MM.1S (cell line): ENCODE data around the gene MAGEA6.
"Not testable (repeated sequence)": the region's sequence is repeated elsewhere in the genome, so short reads cannot be mapped to it uniquely, and the experiment has no call there.

Experiments used
- DNase-seq: peaks from one replicate; pipeline ENCODE4 v3.0.0-alpha.2; 2015
- H2AFZ ChIP-seq: fragments of 300-600 bp; sonication (generic); 2 replicates; pipeline ENCODE4 v1.6.0; 2016; ENCODE audit warnings: antibody characterized with exemption, low read length
- H3F3A ChIP-seq: fragments of 300-600 bp; sonication (generic); 2 replicates; pipeline ENCODE4 v1.6.1; 2016; ENCODE audit warnings: mild to moderate bottlenecking, antibody characterized with exemption, low read length, moderate library complexity, mixed read lengths; ENCODE audit not compliant: insufficient read depth
- H3K27ac ChIP-seq: fragments of 300-600 bp; sonication (generic); 2 replicates; pipeline ENCODE4 v1.5.1; 2016; ENCODE audit warnings: mild to moderate bottlenecking, low read length
- H3K27me3 ChIP-seq: fragments of 300-600 bp; sonication (generic); replicated peaks from 2 replicates; pipeline ENCODE4 v1.6.0; 2016; ENCODE audit warnings: low read length; ENCODE audit not compliant: insufficient read depth
- H3K36me3 ChIP-seq: fragments of 300-600 bp; sonication (generic); replicated peaks from 2 replicates; pipeline ENCODE4 v1.6.1; 2016; ENCODE audit warnings: mild to moderate bottlenecking, low read length, mixed read lengths; ENCODE audit not compliant: insufficient read depth
- H3K4me1 ChIP-seq: fragments of 300-600 bp; sonication (generic); 2 replicates; pipeline ENCODE4 v1.6.1; 2016; ENCODE audit warnings: low read length, mixed read lengths
- H3K4me2 ChIP-seq: fragments of 300-600 bp; sonication (generic); 2 replicates; pipeline ENCODE4 v1.6.0; 2016; ENCODE audit warnings: low read depth, low read length
- H3K4me3 ChIP-seq: fragments of 300-600 bp; sonication (generic); 2 replicates; pipeline ENCODE4 v1.5.1; 2016; ENCODE audit warnings: low read length, mixed read lengths
- H3K79me2 ChIP-seq: fragments of 300-600 bp; sonication (generic); 2 replicates; pipeline ENCODE4 v1.6.1; 2016; ENCODE audit warnings: mixed run types, low read length, mixed read lengths
- H3K9ac ChIP-seq: fragments of 300-600 bp; sonication (generic); 2 replicates; pipeline ENCODE4 v1.6.1; 2016; ENCODE audit warnings: low read length, mixed read lengths
- H3K9me2 ChIP-seq: fragments of 300-600 bp; sonication (generic); replicated peaks from 2 replicates; pipeline ENCODE4 v1.6.1; 2016; ENCODE audit warnings: mild to moderate bottlenecking, low read length, mixed read lengths; ENCODE audit not compliant: insufficient read depth
- H3K9me3 ChIP-seq: fragments of 300-600 bp; sonication (generic); replicated peaks from 2 replicates; pipeline ENCODE4 v1.6.1; 2016; ENCODE audit warnings: mild to moderate bottlenecking, low read length, mixed read lengths; ENCODE audit not compliant: insufficient read depth
- H4K20me1 ChIP-seq: fragments of 300-600 bp; sonication (generic); 2 replicates; pipeline ENCODE4 v1.6.1; 2016; ENCODE audit warnings: mild to moderate bottlenecking, low read length, moderate library complexity, mixed read lengths; ENCODE audit not compliant: insufficient read depth
- EZH2 ChIP-seq: fragments of 300-600 bp; sonication (generic); optimal IDR thresholded peaks from 2 replicates; pipeline ENCODE3; 2017; ENCODE audit warnings: low read depth, mild to moderate bottlenecking, antibody characterized with exemption, low read length, mixed read lengths
- EZH2phosphoT487 ChIP-seq: fragments of 300-600 bp; sonication (generic); IDR thresholded peaks from 2 replicates; pipeline ENCODE4 v1.6.1; 2018; ENCODE audit warnings: antibody characterized with exemption, low read length
- TF ChIP-seq, protein P1 (sequence below): fragments of 300-600 bp; sonication (generic); IDR thresholded peaks from 2 replicates; pipeline ENCODE4 v1.5.1; 2016; ENCODE audit warnings: antibody characterized with exemption, low read length, mixed read lengths

MAGEA6 gene, protein sequence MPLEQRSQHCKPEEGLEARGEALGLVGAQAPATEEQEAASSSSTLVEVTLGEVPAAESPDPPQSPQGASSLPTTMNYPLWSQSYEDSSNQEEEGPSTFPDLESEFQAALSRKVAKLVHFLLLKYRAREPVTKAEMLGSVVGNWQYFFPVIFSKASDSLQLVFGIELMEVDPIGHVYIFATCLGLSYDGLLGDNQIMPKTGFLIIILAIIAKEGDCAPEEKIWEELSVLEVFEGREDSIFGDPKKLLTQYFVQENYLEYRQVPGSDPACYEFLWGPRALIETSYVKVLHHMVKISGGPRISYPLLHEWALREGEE

DNA sequence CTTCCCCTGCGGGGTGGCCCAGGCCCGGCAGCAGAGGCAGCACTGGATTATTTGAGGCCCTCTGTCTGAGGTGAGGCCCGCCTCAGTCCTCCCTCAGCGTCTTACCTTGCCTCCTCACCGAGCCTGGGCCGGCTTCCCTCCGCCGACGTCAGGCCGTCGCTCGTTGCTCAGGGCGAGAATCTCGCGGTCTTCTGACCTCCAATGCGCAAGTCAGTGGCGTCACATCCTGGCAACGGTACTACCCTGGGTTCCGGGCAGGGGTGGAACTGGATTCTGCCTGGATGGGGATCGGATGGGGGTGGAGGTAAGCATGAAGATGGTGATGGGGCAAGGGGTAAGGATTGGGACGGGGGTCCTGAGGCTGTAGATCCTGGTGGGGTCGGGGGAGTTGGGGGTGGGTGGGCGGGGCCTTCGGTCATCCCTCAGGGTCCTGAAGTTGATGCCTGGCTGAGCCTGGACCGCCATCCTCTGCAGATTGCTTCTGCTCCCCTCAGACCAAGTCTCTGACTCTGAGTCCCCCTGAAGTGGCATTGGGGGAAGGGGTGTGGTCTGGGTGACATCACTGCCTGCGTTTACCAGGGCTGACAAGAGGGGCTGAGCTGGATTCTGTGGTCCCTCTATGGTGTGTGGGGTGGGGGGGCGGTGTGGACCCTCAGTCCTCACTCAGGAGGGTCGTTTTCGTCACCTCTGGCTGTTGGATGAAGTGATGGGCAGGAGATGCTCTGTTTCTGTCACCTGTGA is at the start of gene MAGEA6:
Gene MAGEA6 (minus strand): TSS at position 141 of the 741 bp plus-strand sequence. CDS start 2,039 bp downstream, outside the sequence.
- H3K27ac ChIP-seq, H3K4me3 ChIP-seq, H3K9me2 ChIP-seq, H3K4me2 ChIP-seq, H3K27me3 ChIP-seq, H3F3A ChIP-seq, H3K9ac ChIP-seq, H3K4me1 ChIP-seq, H3K36me3 ChIP-seq, DNase-seq, H4K20me1 ChIP-seq, H2AFZ ChIP-seq, H3K79me2 ChIP-seq, H3K9me3 ChIP-seq: not testable (repeated sequence)

DNA sequence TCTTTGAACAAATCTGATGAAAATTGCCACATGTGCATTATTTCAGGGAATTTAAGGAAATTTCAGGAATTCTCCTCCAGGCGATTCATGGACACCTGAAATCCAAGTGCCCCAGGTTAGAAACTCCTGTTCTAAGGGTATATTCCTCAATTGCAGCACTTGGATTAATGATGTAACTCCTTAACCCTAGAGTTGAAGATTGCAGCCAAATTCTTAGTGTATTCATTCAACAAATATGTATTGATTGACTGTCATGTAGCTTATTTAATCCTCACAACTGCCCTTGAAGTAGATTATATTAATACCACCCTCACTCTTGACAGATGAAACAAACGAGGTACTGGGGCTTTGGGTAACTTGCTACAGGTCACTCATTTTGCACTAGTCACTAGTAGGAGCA is 49.8 kb upstream of the MAGEA6 start:
- Histone ChIP-seq H3K27ac (no peak overlapping the region), H3K27me3 (no peaks in the 10 kb centered on the region), H3K9me2 (no peaks in the 10 kb centered on the region), H3K4me3 (no peak overlapping the region), H3K9me3 (no peaks in the 10 kb centered on the region), H3K4me1 (peaks cover 13% of the 10 kb centered on the region), H3F3A (no peaks in the 10 kb centered on the region), H3K79me2 (no peaks in the 10 kb centered on the region), H4K20me1 (no peaks in the 10 kb centered on the region), H3K36me3 (no peaks in the 10 kb centered on the region), H3K9ac (no peak overlapping the region), H2AFZ (no peak overlapping the region), H3K4me2 (no peak overlapping the region)
- DNase-seq, result no peak
- TF ChIP-seq EZH2phosphoT487 (no peak), EZH2 (no peak)
- TF ChIP-seq, protein P1, sequence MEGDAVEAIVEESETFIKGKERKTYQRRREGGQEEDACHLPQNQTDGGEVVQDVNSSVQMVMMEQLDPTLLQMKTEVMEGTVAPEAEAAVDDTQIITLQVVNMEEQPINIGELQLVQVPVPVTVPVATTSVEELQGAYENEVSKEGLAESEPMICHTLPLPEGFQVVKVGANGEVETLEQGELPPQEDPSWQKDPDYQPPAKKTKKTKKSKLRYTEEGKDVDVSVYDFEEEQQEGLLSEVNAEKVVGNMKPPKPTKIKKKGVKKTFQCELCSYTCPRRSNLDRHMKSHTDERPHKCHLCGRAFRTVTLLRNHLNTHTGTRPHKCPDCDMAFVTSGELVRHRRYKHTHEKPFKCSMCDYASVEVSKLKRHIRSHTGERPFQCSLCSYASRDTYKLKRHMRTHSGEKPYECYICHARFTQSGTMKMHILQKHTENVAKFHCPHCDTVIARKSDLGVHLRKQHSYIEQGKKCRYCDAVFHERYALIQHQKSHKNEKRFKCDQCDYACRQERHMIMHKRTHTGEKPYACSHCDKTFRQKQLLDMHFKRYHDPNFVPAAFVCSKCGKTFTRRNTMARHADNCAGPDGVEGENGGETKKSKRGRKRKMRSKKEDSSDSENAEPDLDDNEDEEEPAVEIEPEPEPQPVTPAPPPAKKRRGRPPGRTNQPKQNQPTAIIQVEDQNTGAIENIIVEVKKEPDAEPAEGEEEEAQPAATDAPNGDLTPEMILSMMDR, result no peak

DNA sequence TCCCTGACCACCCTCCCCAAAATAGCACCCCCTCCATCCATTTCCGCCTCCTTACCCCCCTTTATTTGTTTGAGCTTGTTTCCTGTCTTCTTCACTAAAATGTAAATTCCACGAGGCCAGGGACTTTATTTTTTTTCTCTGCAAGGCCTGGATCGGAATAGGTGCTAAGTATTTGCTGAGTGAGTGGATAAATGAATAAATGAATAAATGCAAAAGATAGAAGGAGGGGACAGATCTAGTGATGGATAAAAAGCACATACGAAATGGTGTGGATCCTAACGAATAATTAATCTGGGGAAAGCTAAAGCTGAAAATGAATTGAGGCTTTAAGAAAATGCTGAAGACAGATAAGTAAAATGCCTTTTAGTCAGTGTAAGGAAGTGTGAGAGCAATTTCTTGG is 48.9 kb upstream of the MAGEA6 start:
- H3F3A ChIP-seq, result no peaks in the 10 kb centered on the region
- no peak overlapping the region for H2AFZ ChIP-seq
- no peaks in the 10 kb centered on the region for H3K79me2 ChIP-seq
- H3K4me2 ChIP-seq, result no peak overlapping the region
- H3K9me3 ChIP-seq, result no peaks in the 10 kb centered on the region
- no peak for DNase-seq
- H3K4me1 ChIP-seq, result peaks cover 13% of the 10 kb centered on the region
- no peaks in the 10 kb centered on the region for H3K36me3 ChIP-seq
- no peaks in the 10 kb centered on the region for H4K20me1 ChIP-seq
- H3K27me3 ChIP-seq, result no peaks in the 10 kb centered on the region
- no peaks in the 10 kb centered on the region for H3K9me2 ChIP-seq
- TF ChIP-seq, protein P1, result no peak
- TF ChIP-seq EZH2 (no peak), EZH2phosphoT487 (no peak)
- H3K4me3 ChIP-seq, result no peak overlapping the region
- no peak overlapping the region for H3K9ac ChIP-seq
- no peak overlapping the region for H3K27ac ChIP-seq
